Purkinje cell (primary cell): Measurements from ENCODE around the gene PCNX2. TPM values are rescaled to one million over a fixed set of nuclear protein-coding genes. Genes with fewer than 3 reads are reported as not detected.

Experiments
- polyA plus RNA-seq: library from polyadenylated mRNA; unstranded; fragments of >200 nt; fragmentation: Nextera tagmentation; gene quantifications from 2 replicates; pipeline ENCODE4 v1.2.1, GENCODE V29; 2014

PCNX2 gene
- polyA plus RNA-seq = 4.5 and 13.2 TPM in 2 replicates

GRCh38 chr1:233295237-233295974 is at the start of gene PCNX2:
TSS of gene PCNX2 (minus strand) at chr1:233295725. CDS start at chr1:233295478, 247 bp downstream.

DNA sequence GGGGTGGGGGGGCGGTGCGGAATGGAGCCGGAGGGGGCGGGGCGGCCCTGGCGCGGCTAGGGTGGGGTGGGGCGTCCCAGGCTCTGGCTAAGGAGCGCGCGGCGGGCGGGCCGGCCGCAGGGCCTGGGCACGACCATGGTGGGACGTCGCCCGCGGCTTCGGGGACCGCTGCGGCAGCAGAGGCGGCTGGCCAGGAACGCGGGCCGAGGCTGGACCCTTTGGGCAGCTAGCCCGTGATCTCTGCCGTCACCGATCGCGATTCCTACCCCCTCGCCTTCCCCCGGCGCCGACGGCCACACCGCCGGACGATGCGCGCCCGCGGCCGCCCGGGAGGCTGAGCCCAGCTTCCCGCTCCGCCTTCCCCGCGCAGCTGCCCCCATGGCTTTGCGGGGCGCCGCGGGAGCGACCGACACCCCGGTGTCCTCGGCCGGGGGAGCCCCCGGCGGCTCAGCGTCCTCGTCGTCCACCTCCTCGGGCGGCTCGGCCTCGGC is 32.2 kb upstream of the PCNX2 start, which contains the start of gene MAP3K21:
MAP3K21 (plus strand) TSS at position 74 of the 491 bp plus-strand sequence; CDS start at position 379, 305 bp downstream.

GRCh38 chr1:232950197-232951176 is 345.0 kb downstream of the PCNX2 start, which contains the start of gene NTPCR:
TSS of gene NTPCR (plus strand) at chr1:232950611. CDS start at chr1:232950711, 100 bp downstream.

Other genes starting within 250 kb of the PCNX2 start
- 1.8 and 2.2 TPM in 2 replicates for gene MAP3K21, start 32.0 kb upstream of the PCNX2 start, polyA plus RNA-seq